T-helper 1 cell treated with Interleukin-12 subunit alpha and Interleukin-12 subunit beta and Interleukin-4 antibody, amounts not matched to agents 30 ng/mL and 1 ng/mL, for 36 hours (primary cell): ENCODE results near the gene TACR1. TPM values are rescaled to one million over a fixed set of nuclear protein-coding genes. Genes with fewer than 3 reads are reported as not detected.

Experiments used
- intact Hi-C: fragments of 100-400 bp; cut with micrococcal nuclease; formaldehyde crosslinking; loops from one replicate; pipeline ENCODE4 v1.15.1; 2024
- total RNA-seq: library from RNA; stranded (reverse); gene quantifications from 2 replicates; pipeline ENCODE4 v1.2.3, GENCODE V29; 2022

The TACR1 gene
- total RNA-seq, 1 donor from 2014 or later = not detected

DNA sequence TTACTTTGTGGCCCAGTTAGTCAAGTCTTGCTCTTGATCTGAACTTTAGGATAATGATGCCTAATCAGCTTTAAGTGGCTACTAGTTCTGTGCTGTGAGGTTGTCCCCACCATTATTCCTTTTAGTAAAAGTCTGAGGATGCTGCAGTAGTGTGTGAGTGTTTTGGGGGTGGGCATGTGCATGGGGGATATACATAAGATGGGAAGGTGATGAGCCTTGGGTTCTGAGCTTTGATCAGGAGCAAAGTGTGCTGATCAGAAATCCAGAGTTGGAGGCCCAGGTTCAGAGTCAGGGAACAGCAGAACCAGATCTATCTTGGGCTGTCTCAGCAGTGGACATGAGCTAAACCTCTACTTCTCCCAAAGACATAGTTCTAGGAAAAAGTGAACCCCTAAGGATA, 174.1 kb downstream of the TACR1 start:
- intact Hi-C loops = no loop called here

DNA sequence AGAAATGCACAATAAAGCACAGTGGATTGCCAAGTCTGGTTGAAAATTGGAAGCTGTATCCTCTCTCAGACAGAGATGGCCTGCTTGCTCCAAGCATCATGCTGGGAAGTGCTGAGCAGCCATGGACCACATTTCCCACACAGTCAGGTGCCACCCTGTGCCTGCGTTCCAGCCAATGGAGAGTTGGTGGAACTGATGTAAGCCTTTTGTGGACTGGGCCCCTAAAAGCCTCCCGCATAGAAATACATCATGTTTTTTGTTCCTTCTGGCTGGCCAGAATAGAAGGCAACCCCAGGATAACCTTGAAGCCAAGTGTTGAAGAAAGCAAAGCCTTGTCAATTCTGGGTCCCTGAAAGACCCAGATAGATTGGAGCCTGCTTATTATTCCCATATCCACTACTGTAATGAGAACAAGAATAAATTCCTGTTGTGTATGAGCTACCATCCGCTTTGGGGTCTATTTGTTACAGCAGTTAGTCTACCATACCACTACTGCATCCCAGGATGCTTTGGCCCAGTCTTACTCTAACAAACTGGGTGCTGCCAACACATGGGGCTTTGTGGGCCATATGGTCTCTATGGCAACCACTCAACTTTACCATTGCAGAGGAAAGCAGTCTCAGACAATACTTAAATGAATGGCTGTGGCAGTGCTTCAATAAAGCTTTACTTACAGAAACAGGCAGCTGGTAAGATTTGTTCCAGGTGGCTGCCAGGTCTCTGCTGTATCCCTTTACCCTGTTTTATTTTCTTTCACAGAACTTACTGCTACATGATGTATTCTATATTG, 175.5 kb downstream of the TACR1 start:
- intact Hi-C loops = no loop called here

- intact Hi-C loops = no loop called here
Measured at GRCh38 chr2:75022516-75022915, 176.8 kb downstream of the TACR1 start.

- intact Hi-C loops = no loop called here
Measured at GRCh38 chr2:75021672-75022071, 177.6 kb downstream of the TACR1 start.

GRCh38 chr2:75020476-75020875, 178.8 kb downstream of the TACR1 start:
- intact Hi-C loops = no loop called here

- intact Hi-C loops = no loop called here
Measured at GRCh38 chr2:75019790-75020189, 179.5 kb downstream of the TACR1 start.

DNA sequence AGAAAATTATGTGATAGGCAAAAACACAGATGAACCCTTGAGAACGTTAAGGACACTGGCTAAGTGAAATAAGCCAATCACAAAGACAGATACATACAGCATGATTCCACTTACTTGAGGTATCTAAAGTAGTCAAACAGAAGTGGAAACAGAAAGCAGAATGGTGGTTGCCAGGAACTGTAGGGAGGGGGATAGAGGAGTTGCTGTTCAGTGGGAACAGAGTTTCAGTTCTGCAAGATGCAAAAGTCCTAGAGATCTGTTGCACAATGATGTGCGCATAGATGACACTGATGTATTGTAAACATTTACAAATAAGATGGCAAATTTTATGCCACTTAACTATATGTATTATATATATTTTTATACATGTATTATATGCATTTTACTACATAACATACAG, 181.2 kb downstream of the TACR1 start:
- intact Hi-C loops = no loop called here

DNA sequence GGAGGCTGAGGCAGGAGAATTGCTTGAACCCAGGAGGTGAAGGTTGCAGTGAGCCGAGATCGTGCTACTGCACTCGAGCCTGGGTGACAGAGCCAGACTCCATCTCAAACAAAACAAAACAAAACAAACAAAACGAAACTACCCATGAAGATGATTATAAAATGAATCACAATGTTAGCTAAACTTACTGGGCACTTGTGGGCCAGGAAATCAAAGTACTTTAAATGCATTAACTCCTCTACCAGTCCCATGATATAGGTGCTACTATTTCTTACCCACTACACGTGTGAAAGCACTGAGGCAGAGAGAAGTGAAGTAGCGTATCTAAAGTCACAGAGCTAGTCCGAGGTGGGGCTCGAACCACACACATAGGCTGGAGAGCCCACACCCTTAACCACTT, 187.2 kb downstream of the TACR1 start:
- intact Hi-C loops = no loop called here

DNA sequence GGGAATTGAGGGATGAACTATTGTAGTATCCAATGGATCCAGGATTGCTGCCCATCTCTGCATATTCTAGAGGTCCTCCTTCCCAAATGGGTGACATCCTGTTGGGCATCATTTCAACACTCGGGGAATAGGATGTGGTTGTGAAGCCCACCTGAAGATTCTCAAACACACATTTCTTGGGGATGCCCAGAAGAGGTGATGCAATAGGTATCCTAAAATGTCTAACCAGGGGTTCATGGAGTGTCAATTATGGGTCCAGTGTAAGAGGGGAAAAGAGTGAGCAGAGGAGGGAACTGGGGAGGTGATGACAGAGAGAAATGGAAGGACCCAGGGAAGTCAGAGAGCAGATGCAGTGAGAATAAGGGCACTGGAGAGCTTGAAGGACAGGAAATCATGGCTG, 188.7 kb downstream of the TACR1 start:
- intact Hi-C loops = no loop called here

DNA sequence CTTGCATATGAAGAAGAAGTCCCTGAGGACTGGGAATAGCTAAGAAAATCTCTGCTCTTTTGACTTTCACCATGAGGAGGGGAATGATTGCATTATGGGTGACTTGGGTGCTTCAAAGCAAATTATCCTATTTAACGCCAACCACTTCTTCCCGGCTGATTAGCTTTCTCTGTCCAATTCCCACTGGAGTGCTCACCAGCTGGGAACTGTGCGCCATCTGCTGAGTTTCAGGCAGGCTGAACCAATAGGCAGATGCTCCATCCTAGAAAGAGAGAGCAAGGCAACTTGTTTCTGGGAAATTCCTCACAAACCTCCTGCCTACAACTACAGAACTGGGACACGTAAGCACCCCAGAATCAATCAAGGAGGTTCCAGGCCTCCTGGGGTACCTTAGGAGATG, 191.5 kb downstream of the TACR1 start:
- intact Hi-C loops = no loop called here

GRCh38 chr2:75007061-75007460, 192.3 kb downstream of the TACR1 start:
- intact Hi-C loops = no loop called here

GRCh38 chr2:75006041-75006440, 193.3 kb downstream of the TACR1 start:
- intact Hi-C loops = no loop called here

GRCh38 chr2:75003773-75004172, 195.5 kb downstream of the TACR1 start:
- intact Hi-C loops = no loop called here

- intact Hi-C loops = no loop called here
Measured at GRCh38 chr2:75003276-75003675, 196.0 kb downstream of the TACR1 start.

DNA sequence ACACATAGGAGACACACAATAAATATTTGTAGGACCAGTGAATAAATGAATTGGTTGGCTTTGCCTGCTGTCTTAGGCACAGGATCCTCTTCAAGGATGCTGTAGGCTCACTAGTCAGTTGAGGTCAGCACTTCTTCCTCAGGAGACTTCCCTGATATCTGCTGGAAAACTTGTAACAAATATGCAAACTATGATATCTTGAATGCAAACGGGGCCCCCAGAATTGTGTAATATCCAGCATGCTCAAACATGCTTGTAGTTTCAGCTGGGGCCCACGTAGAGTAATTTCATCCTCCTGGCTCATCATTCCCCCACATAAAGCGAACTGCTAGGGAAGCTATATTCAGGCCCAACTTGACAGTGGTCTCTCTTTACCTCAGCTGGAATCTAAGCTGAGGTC, 197.3 kb downstream of the TACR1 start:
- intact Hi-C loops = no loop called here

- intact Hi-C loops = no loop called here
Measured at GRCh38 chr2:74999468-74999867, 199.9 kb downstream of the TACR1 start.

Other genes starting within 250 kb of the TACR1 start
- 38.3 and 42.4 TPM in 2 replicates for gene POLE4, start 240.9 kb downstream of the TACR1 start, total RNA-seq